Measurements from ENCODE around the gene CALCR. TPM values are rescaled to one million over a fixed set of nuclear protein-coding genes. Genes with fewer than 3 reads are reported as not detected.
A peak's percentile ranks its signal among the peaks of the same experiment; 100 is the strongest.

Gene CALCR
- total RNA-seq, 1 donor from 2014 or later, result not detected

DNA sequence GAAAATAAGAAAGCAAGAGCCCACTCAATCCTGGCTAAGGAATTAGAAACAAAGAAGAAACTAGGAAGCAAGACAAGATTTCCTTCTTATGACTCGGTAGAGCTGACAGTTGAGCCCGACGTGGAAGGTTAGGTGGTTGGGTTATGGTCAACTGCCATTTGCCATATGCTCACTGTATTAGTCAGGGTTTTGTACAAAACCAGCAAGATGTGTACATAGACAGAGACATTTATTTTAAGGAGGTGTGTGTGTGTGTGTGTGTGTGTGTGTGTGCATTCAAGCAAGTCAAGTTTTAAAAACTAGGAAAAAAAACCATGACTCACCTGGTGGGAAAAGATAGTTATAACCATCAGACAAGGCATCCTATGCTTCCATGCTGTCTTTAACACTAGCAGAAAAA lies 183.9 kb downstream of the CALCR start:
- Mint-ChIP-seq H3K9me3 (ENCODE audit: unreplicated experiment) (peaks cover 1% of the 10 kb centered on the region), H3K4me1 (ENCODE audit: low read depth, unreplicated experiment) (no peaks in the 10 kb centered on the region), H3K27ac (ENCODE audit: unreplicated experiment) (no peak overlapping the region), H3K36me3 (ENCODE audit: unreplicated experiment) (no peaks in the 10 kb centered on the region), H3K27me3 (ENCODE audit: unreplicated experiment) (peaks cover 2% of the 10 kb centered on the region), H3K4me3 (ENCODE audit: unreplicated experiment) (no peak overlapping the region)
- no peak for DNase-seq
- TF ChIP-seq CTCF (IDR thresholded peaks at IDR 0.05; ENCODE audit: partially characterized antibody, unreplicated experiment), result no peak

- Mint-ChIP-seq H3K9me3 (ENCODE audit: unreplicated experiment) (no peaks in the 10 kb centered on the region), H3K27me3 (ENCODE audit: unreplicated experiment) (no peaks in the 10 kb centered on the region), H3K27ac (ENCODE audit: unreplicated experiment) (no peak overlapping the region), H3K36me3 (ENCODE audit: unreplicated experiment) (no peaks in the 10 kb centered on the region), H3K4me1 (ENCODE audit: low read depth, unreplicated experiment) (no peaks in the 10 kb centered on the region), H3K4me3 (ENCODE audit: unreplicated experiment) (no peak overlapping the region)
- no peak for TF ChIP-seq CTCF (IDR thresholded peaks at IDR 0.05; ENCODE audit: partially characterized antibody, unreplicated experiment)
- DNase-seq, result no peak
Observed at GRCh38 chr7:93382362-93382761, 192.2 kb downstream of the CALCR start.

DNA sequence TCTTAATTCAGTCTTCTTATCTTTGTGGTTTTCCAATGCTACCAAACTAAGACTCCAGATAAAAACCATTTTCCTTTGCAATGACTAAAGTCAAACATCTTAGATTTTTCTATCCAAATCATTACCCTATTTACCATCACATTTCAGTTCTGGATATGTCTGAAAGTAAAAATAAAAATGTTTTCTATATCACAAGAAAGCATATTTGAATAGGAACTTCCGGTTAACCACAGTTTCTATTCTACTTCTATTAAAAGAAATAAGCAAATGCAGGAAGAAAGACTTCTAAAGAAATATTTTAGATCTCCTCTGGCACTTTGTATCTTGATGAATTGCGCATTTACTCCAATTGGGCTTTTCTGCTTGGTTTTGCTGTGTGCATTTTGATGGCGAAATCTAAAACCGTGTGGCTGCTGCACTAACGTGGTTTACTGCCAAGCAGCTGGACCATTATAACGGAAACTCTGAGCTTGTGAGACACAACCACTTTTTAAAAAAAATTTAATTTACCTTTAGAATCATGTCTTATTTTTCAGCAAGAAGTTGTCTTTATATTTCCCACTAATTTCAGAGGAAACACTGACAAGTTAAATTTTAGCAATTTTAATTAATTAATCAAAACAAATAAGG lies 196.3 kb downstream of the CALCR start:
- H3K36me3 Mint-ChIP-seq (ENCODE audit: unreplicated experiment), result no peaks in the 10 kb centered on the region
- H3K27me3 Mint-ChIP-seq (ENCODE audit: unreplicated experiment), result no peaks in the 10 kb centered on the region
- no peak for DNase-seq
- no peaks in the 10 kb centered on the region for H3K9me3 Mint-ChIP-seq (ENCODE audit: unreplicated experiment)
- H3K4me1 Mint-ChIP-seq (ENCODE audit: low read depth, unreplicated experiment), result no peaks in the 10 kb centered on the region
- H3K4me3 Mint-ChIP-seq (ENCODE audit: unreplicated experiment), result no peak overlapping the region
- TF ChIP-seq CTCF (IDR thresholded peaks at IDR 0.05; ENCODE audit: partially characterized antibody, unreplicated experiment), result no peak
- no peak overlapping the region for H3K27ac Mint-ChIP-seq (ENCODE audit: unreplicated experiment)

DNA sequence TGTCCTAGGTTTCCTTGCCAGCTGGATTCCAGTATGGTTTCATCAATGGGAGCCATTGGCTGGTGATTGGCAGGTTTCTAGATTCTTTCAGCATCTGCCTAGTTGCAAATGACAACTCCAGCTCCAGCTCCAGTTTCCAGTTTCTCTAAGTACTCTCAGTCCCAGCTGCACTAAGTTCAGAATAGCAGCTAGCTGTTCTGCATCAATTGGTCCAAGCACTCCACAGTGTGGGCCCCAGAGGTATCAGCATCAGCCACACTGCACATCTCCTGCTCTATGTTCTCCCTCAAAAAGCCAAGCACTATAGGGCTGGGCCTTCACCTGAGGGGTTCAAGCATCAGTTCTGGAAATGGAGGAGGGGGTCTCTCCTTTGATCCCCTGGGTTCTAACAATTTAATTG lies 198.9 kb downstream of the CALCR start:
- no peak overlapping the region for H3K4me3 Mint-ChIP-seq (ENCODE audit: unreplicated experiment)
- no peaks in the 10 kb centered on the region for H3K4me1 Mint-ChIP-seq (ENCODE audit: low read depth, unreplicated experiment)
- H3K9me3 Mint-ChIP-seq (ENCODE audit: unreplicated experiment), result no peaks in the 10 kb centered on the region
- TF ChIP-seq CTCF (IDR thresholded peaks at IDR 0.05; ENCODE audit: partially characterized antibody, unreplicated experiment), result no peak
- H3K27me3 Mint-ChIP-seq (ENCODE audit: unreplicated experiment), result no peaks in the 10 kb centered on the region
- DNase-seq, result no peak
- H3K27ac Mint-ChIP-seq (ENCODE audit: unreplicated experiment), result no peak overlapping the region
- H3K36me3 Mint-ChIP-seq (ENCODE audit: unreplicated experiment), result no peaks in the 10 kb centered on the region

Small RNA genes within 50 kb of the gene (microRNA-seq; reads per million reads assigned to microRNA genes)
- 6.2 reads per million, percentile 36 among the genes with 10 or more reads in this experiment for gene MIR489 (ENCODE audit: unreplicated experiment)
- 6.9 reads per million, percentile 39 among the genes with 10 or more reads in this experiment for gene MIR653 (ENCODE audit: unreplicated experiment)
